Right forelimb (tissue), 1 donor: ENCODE data around the gene SELPLG.
A peak's percentile ranks its signal among the peaks of the same experiment; 100 is the strongest.
"Not testable (repeated sequence)": the region's sequence is repeated elsewhere in the genome, so short reads cannot be mapped to it uniquely, and the experiment has no call there.

ENCODE experiments used
- DNase-seq: peaks from one replicate; pipeline ENCODE4 v3.0.0-alpha.2; 2018

The SELPLG gene

GRCh38 chr12:108602976-108603704, 30.6 kb downstream of the SELPLG start:
- DNase-seq, result no peak

GRCh38 chr12:108602209-108602705, 31.4 kb downstream of the SELPLG start:
- no peak for DNase-seq

GRCh38 chr12:108600702-108601007, 33.0 kb downstream of the SELPLG start:
- no peak for DNase-seq

- no peak for DNase-seq
Measured at GRCh38 chr12:108599948-108600701, 33.6 kb downstream of the SELPLG start.

GRCh38 chr12:108599541-108599940, 34.2 kb downstream of the SELPLG start:
- DNase-seq, result no peak

GRCh38 chr12:108598553-108599250, 35.0 kb downstream of the SELPLG start:
- DNase-seq, result no peak

GRCh38 chr12:108597559-108598471, 35.9 kb downstream of the SELPLG start, which contains the start of gene TMEM119:
Gene TMEM119 (minus strand): TSS chr12:108598084. CDS start chr12:108592383, 5,701 bp downstream.
- DNase-seq, result peak; percentile 79

GRCh38 chr12:108596854-108597558, 36.7 kb downstream of the SELPLG start:
- DNase-seq, result no peak

- DNase-seq, result no peak
Measured at GRCh38 chr12:108595711-108596647, 37.7 kb downstream of the SELPLG start.

- no peak for DNase-seq
Measured at GRCh38 chr12:108594960-108595710, 38.6 kb downstream of the SELPLG start.

- no peak for DNase-seq
Measured at GRCh38 chr12:108594323-108594903, 39.3 kb downstream of the SELPLG start.

- no peak for DNase-seq
Measured at GRCh38 chr12:108592033-108592909, 41.4 kb downstream of the SELPLG start.

GRCh38 chr12:108591267-108591980, 42.3 kb downstream of the SELPLG start:
- DNase-seq, result no peak

GRCh38 chr12:108590463-108590862, 43.2 kb downstream of the SELPLG start:
- not testable (repeated sequence) for DNase-seq

- DNase-seq, result no peak
Measured at GRCh38 chr12:108589840-108590229, 43.9 kb downstream of the SELPLG start.

GRCh38 chr12:108589028-108589839, 44.5 kb downstream of the SELPLG start:
- peak; percentile 82 for DNase-seq

GRCh38 chr12:108587826-108588225, 45.9 kb downstream of the SELPLG start:
- peak; percentile 78 for DNase-seq
